PC-3 (cell line): ENCODE results near the gene KCNAB3. TPM values are rescaled to one million over a fixed set of nuclear protein-coding genes. Genes with fewer than 3 reads are reported as not detected.

Experiments used
- ATAC-seq: fragments of 200-7000 bp; cut with Tn5 transposase; 2 replicates; pipeline ENCODE4 v1.9.1; 2020; ENCODE audit warnings: mild to moderate bottlenecking, moderate library complexity
- BruUV-seq: library from RNA; stranded (reverse); fragments of 400-500 nt; replicated peaks from 2 replicates; lab custom pipeline; 2021; lab: Mats Ljungman, UMichigan
- CTCF ChIA-PET: fragments of 300-600 bp; sonication (Branson Sonifier 250); formaldehyde crosslinking; loops from one replicate; lab custom pipeline; 2022; ENCODE audit warnings: antibody characterized with exemption; lab: Charles Lee
- POLR2A ChIA-PET: fragments of 300-600 bp; sonication (Branson Sonifier 250); formaldehyde crosslinking; loops from one replicate; lab custom pipeline; 2022; ENCODE audit warnings: antibody characterized with exemption; ENCODE audit not compliant: unreplicated experiment; lab: Charles Lee
- DNase-seq: peaks from one replicate; pipeline ENCODE4 v3.0.0-alpha.2; 2015
- H2AFZ ChIP-seq: fragments of 300-600 bp; sonication (generic); 2 replicates; pipeline ENCODE4 v1.6.0; 2016; ENCODE audit warnings: antibody characterized with exemption, low read length
- H3F3A ChIP-seq: fragments of 300-600 bp; sonication (generic); one replicate; pipeline ENCODE4 v1.6.0; 2017; ENCODE audit warnings: antibody characterized with exemption, low read length, control low read depth, mild to moderate bottlenecking; ENCODE audit not compliant: unreplicated experiment
- H3K27ac ChIP-seq: fragments of 300-600 bp; sonication (generic); 2 replicates; pipeline ENCODE4 v1.5.1; 2016; ENCODE audit warnings: mild to moderate bottlenecking, low read length
- H3K27me3 ChIP-seq: fragments of 300-600 bp; sonication (generic); 2 replicates; pipeline ENCODE4 v1.6.1; 2016; ENCODE audit warnings: low read length, mixed read lengths
- H3K36me3 ChIP-seq: fragments of 300-600 bp; sonication (generic); 2 replicates; pipeline ENCODE4 v1.6.1; 2016; ENCODE audit warnings: low read depth, mixed run types, low read length, mixed read lengths
- H3K4me1 ChIP-seq: fragments of 300-600 bp; sonication (generic); 2 replicates; pipeline ENCODE4 v1.5.1; 2016; ENCODE audit warnings: low read length; ENCODE audit not compliant: insufficient read depth
- H3K4me2 ChIP-seq: fragments of 300-600 bp; sonication (generic); 2 replicates; pipeline ENCODE4 v1.6.0; 2016; ENCODE audit warnings: low read length
- H3K4me3 ChIP-seq: fragments of 300-600 bp; sonication (generic); 2 replicates; pipeline ENCODE4 v1.5.1; 2016; ENCODE audit warnings: mild to moderate bottlenecking, low read length, mixed read lengths
- H3K79me2 ChIP-seq: fragments of 300-600 bp; sonication (generic); 2 replicates; pipeline ENCODE4 v1.6.1; 2017; ENCODE audit warnings: low read length, mixed read lengths
- H3K9ac ChIP-seq: fragments of 300-600 bp; sonication (generic); 2 replicates; pipeline ENCODE4 v1.6.0; 2016; ENCODE audit warnings: mild to moderate bottlenecking, low read length
- H3K9me2 ChIP-seq: fragments of 300-600 bp; sonication (generic); replicated peaks from 2 replicates; pipeline ENCODE4 v1.6.1; 2016; ENCODE audit warnings: mixed run types, low read length, mixed read lengths
- H3K9me3 ChIP-seq: fragments of 300-600 bp; sonication (generic); 2 replicates; pipeline ENCODE4 v1.6.1; 2016; ENCODE audit warnings: low read length, mixed read lengths
- H4K20me1 ChIP-seq: fragments of 300-600 bp; sonication (generic); 2 replicates; pipeline ENCODE4 v1.6.1; 2016; ENCODE audit warnings: low read length, mixed read lengths
- CTCF ChIP-seq: fragments of 300-600 bp; sonication (generic); conservative IDR thresholded peaks from 2 replicates; pipeline ENCODE4 v1.5.1; 2017; ENCODE audit warnings: antibody characterized with exemption, low read depth, mild to moderate bottlenecking, low read length
- EZH2 ChIP-seq: fragments of 300-600 bp; sonication (generic); IDR thresholded peaks from one replicate; pipeline ENCODE4 v1.6.1; 2017; ENCODE audit warnings: antibody characterized with exemption, mild to moderate bottlenecking, low read length; ENCODE audit not compliant: unreplicated experiment
- EZH2phosphoT487 ChIP-seq: fragments of 300-600 bp; sonication (generic); IDR thresholded peaks from 2 replicates; pipeline ENCODE4 v1.6.1; 2018; ENCODE audit warnings: mild to moderate bottlenecking, antibody characterized with exemption, low read length, borderline replicate concordance
- intact Hi-C: fragments of 100-400 bp; cut with micrococcal nuclease; formaldehyde crosslinking; loops from 2 replicates; pipeline ENCODE4 v1.9.0; 2023
- total RNA-seq: library from RNA; depleted of rRNA; stranded (reverse); fragments of >200 nt; gene quantifications from 2 replicates; pipeline ENCODE4 v1.2.3, GENCODE V29; 2014

The KCNAB3 gene
- total RNA-seq, 1 experiment from 2014 or later, result 0.26 TPM

GRCh38 chr17:7951143-7951792 is 21.6 kb upstream of the KCNAB3 start:
- Histone ChIP-seq H3K4me1 (no peaks in the 10 kb centered on the region), H3K9ac (no peak overlapping the region), H4K20me1 (no peaks in the 10 kb centered on the region), H3K4me3 (no peak overlapping the region), H3K27ac (no peak overlapping the region), H3K27me3 (no peaks in the 10 kb centered on the region), H3K9me3 (no peaks in the 10 kb centered on the region), H3K4me2 (no peak overlapping the region), H3K9me2 (no peaks in the 10 kb centered on the region), H3K36me3 (no peaks in the 10 kb centered on the region; the same call in 1 of the 2 replicates), H3F3A (no peaks in the 10 kb centered on the region), H3K79me2 (no peaks in the 10 kb centered on the region), H2AFZ (no peak overlapping the region)
- intact Hi-C loops, result no loop called here
- CTCF ChIA-PET, result no interaction called here
- BruUV-seq, result no TSS peak
- DNase-seq (no peak), ATAC-seq (no peak)
- TF ChIP-seq CTCF (no peak), EZH2phosphoT487 (no peak), EZH2 (no peak)
- POLR2A ChIA-PET, result no interaction called here

- Histone ChIP-seq H3K4me3 (no peak overlapping the region), H4K20me1 (no peaks in the 10 kb centered on the region), H3K9ac (no peak overlapping the region), H3K27me3 (no peaks in the 10 kb centered on the region), H3K4me1 (no peaks in the 10 kb centered on the region), H2AFZ (no peak overlapping the region), H3K27ac (no peak overlapping the region), H3K9me3 (no peaks in the 10 kb centered on the region), H3K4me2 (no peak overlapping the region), H3K79me2 (no peaks in the 10 kb centered on the region), H3K36me3 (no peaks in the 10 kb centered on the region; the same call in none of the 2 replicates), H3F3A (no peaks in the 10 kb centered on the region), H3K9me2 (no peaks in the 10 kb centered on the region)
- intact Hi-C loops, result no loop called here
- TF ChIP-seq EZH2 (no peak), EZH2phosphoT487 (no peak), CTCF (no peak)
- ChIA-PET CTCF (no interaction called here), POLR2A (no interaction called here)
- DNase-seq, result no peak
- BruUV-seq, result no TSS peak
- no peak for ATAC-seq
Observed at GRCh38 chr17:7950578-7950977, 20.9 kb upstream of the KCNAB3 start.

GRCh38 chr17:7947651-7948050 is 18.0 kb upstream of the KCNAB3 start:
- H3F3A ChIP-seq, result no peaks in the 10 kb centered on the region
- H2AFZ ChIP-seq, result no peak overlapping the region
- CTCF ChIA-PET, result no interaction called here
- H3K79me2 ChIP-seq, result no peaks in the 10 kb centered on the region
- POLR2A ChIA-PET, result no interaction called here
- H3K9ac ChIP-seq, result no peak overlapping the region
- no peak overlapping the region for H3K27ac ChIP-seq
- no peak overlapping the region for H3K4me3 ChIP-seq
- H3K4me1 ChIP-seq, result no peaks in the 10 kb centered on the region
- DNase-seq, result no peak
- H3K36me3 ChIP-seq, result no peaks in the 10 kb centered on the region; the same call in none of the 2 replicates
- H3K27me3 ChIP-seq, result no peaks in the 10 kb centered on the region
- ATAC-seq, result no peak
- no peaks in the 10 kb centered on the region for H3K9me2 ChIP-seq
- H3K9me3 ChIP-seq, result no peaks in the 10 kb centered on the region
- H4K20me1 ChIP-seq, result no peaks in the 10 kb centered on the region
- BruUV-seq, result no TSS peak
- no peak for TF ChIP-seq EZH2phosphoT487
- intact Hi-C loops, result no loop called here
- no peak overlapping the region for H3K4me2 ChIP-seq
